Head of caudate nucleus (tissue), 42 donors: ENCODE data around the gene PGBD5.
A peak's percentile ranks its signal among the peaks of the same experiment; 100 is the strongest.

Experiments
- DNase-seq, 42 donors: peaks; one replicate each; pipeline versions ENCODE4 v3.0.0 to v3.0.0-alpha.2; 2020 to 2021; ENCODE audit warnings: mixed read lengths in 7 of 42
- intact Hi-C: fragments of 100-400 bp; cut with DNase I; formaldehyde crosslinking; loops from one replicate; pipeline ENCODE4 v1.15.0; 2022

Gene PGBD5

GRCh38 chr1:230359992-230360668, 66.0 kb downstream of the PGBD5 start:
- intact Hi-C loops: loop anchor here (10.0 kb wide), 1 partner anchor 65 kb away; the partner anchor contains the start of gene PGBD5

GRCh38 chr1:230356869-230357794, 69.0 kb downstream of the PGBD5 start:
- intact Hi-C loops: loop anchor here (10.0 kb wide), 1 partner anchor 68 kb away; the partner anchor contains the start of gene PGBD5
- DNase-seq: peak in 18 of 42 donors; percentile 31 to 70 (median 48)

More at GRCh38 chr1:230359992-230360668, 66.0 kb downstream of the PGBD5 start:
- no peak for DNase-seq

GRCh38 chr1:230356190-230356589, 69.9 kb downstream of the PGBD5 start:
- intact Hi-C loops: loop anchor here (10.0 kb wide), 1 partner anchor 69 kb away; the partner anchor contains the start of gene PGBD5
- no peak for DNase-seq

GRCh38 chr1:230355594-230355993, 70.5 kb downstream of the PGBD5 start:
- intact Hi-C loops: loop anchor here (10.0 kb wide), 1 partner anchor 69 kb away; the partner anchor contains the start of gene PGBD5
- DNase-seq: no peak

- intact Hi-C loops: loop anchor here (10.0 kb wide), 1 partner anchor 70 kb away; the partner anchor contains the start of gene PGBD5
- no peak for DNase-seq
These were observed 71.0 kb downstream of the PGBD5 start for GRCh38 chr1:230355128-230355527.

GRCh38 chr1:230354005-230354404, 72.1 kb downstream of the PGBD5 start:
- intact Hi-C loops: loop anchor here (10.0 kb wide), 1 partner anchor 71 kb away; the partner anchor contains the start of gene PGBD5
- DNase-seq: no peak

GRCh38 chr1:230352537-230352936, 73.6 kb downstream of the PGBD5 start:
- DNase-seq: no peak
- intact Hi-C loops: loop anchor here (10.0 kb wide), 1 partner anchor 72 kb away; the partner anchor contains the start of gene PGBD5

GRCh38 chr1:230351983-230352382, 74.1 kb downstream of the PGBD5 start:
- intact Hi-C loops: loop anchor here (10.0 kb wide), 1 partner anchor 73 kb away; the partner anchor contains the start of gene PGBD5
- DNase-seq: no peak

- no peak for DNase-seq
- intact Hi-C loops: loop anchor here (10.0 kb wide), 1 partner anchor 73 kb away; the partner anchor contains the start of gene PGBD5
These were observed 74.6 kb downstream of the PGBD5 start for GRCh38 chr1:230351514-230351913.

GRCh38 chr1:230350208-230350921, 75.8 kb downstream of the PGBD5 start:
- intact Hi-C loops: loop anchor here (10.0 kb wide), 1 partner anchor 74 kb away; the partner anchor contains the start of gene PGBD5
- peak in 7 of 42 donors; percentile 40 to 80 (median 64) for DNase-seq

GRCh38 chr1:230349020-230349393, 77.1 kb downstream of the PGBD5 start:
- DNase-seq: no peak
- intact Hi-C loops: no loop called here

- intact Hi-C loops: no loop called here
- DNase-seq: peak in 2 of 42 donors; percentile 38 to 54
These were observed 77.6 kb downstream of the PGBD5 start for GRCh38 chr1:230348386-230349019.

GRCh38 chr1:230347896-230348295, 78.2 kb downstream of the PGBD5 start:
- intact Hi-C loops: no loop called here
- DNase-seq: no peak

GRCh38 chr1:230345139-230345885, 80.8 kb downstream of the PGBD5 start:
- intact Hi-C loops: no loop called here
- peak in 37 of 42 donors; percentile 33 to 90 (median 71) for DNase-seq

GRCh38 chr1:230342699-230343098, 83.4 kb downstream of the PGBD5 start:
- intact Hi-C loops: no loop called here
- DNase-seq: no peak

GRCh38 chr1:230342019-230342418, 84.1 kb downstream of the PGBD5 start:
- DNase-seq: peak in 9 of 42 donors; percentile 38 to 72 (median 50)
- intact Hi-C loops: no loop called here

- no peak for DNase-seq
- intact Hi-C loops: no loop called here
These were observed 85.0 kb downstream of the PGBD5 start for GRCh38 chr1:230341162-230341546.
